Right renal pelvis (tissue), 4 donors: ENCODE results near the gene LDB1. TPM values are rescaled to one million over a fixed set of nuclear protein-coding genes. Genes with fewer than 3 reads are reported as not detected.

ENCODE experiments used
- DNase-seq, 4 donors: peaks; one replicate each; pipeline ENCODE4 v3.0.0-alpha.2; 2013; ENCODE audit warnings: low read depth in 4 of 4, low spot score in 3 of 4, missing footprints in 1 of 4
- polyA plus RNA-seq, 4 donors: library from polyadenylated mRNA; unstranded; fragments of 120-200 nt; gene quantifications; one replicate each; pipeline ENCODE4 v1.2.1, GENCODE V29; 2013; ENCODE audit not compliant: insufficient read length in 4 of 4

LDB1 gene
- 100 to 1,000 TPM; 114 to 117 (median 115) TPM for polyA plus RNA-seq

DNA sequence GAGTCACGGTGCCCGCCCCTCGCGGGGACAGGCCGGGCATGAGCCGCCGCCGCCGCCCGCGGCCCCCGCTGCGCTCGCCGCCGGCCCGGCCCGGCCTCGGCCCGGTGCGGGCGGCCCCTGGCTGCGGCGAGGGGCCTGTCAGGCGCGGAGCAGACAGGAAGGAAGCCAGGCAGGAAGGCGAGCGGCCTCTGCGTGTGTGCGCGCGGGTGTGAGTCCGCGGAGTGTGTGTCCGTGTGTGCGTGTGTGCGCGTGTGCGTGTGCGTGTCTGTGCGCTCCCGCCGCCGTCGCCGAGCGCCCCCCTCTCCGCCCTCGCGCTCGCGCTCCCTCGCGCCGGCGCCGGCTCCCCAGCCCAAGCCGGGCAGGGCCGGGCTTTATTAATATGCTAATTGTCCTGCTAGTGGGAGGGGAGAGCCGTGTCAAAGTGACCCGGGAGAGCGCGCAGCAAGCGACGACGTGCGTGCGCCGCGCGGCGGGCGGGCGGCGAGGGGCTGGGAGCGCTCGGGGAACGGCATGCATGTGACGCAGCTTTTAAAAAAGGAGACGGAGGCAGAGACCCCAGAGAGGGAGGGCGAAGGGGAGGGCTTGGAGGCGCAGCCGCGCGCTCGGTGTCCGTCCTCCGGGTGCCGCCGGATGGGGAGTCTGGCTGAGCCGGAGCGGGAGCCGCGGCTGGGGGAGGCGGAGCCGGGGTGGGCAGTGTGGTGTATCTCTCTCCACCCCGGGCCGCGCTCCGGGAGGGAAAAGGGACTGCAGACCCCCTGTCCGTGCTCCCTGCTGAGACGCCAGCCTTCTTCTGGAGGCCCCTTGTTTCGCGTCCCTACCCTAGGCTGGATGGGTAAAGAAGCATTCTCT, at the start of gene LDB1:
LDB1 (minus strand) TSS at position 227 of the 849 bp plus-strand sequence. CDS start 258 bp downstream, outside the sequence.
- DNase-seq = peak in 3 of 4 donors; percentile 76 to 79 (median 78)

- no peak for DNase-seq
Measured at GRCh38 chr10:102167861-102168260, 47.7 kb upstream of the LDB1 start.

DNA sequence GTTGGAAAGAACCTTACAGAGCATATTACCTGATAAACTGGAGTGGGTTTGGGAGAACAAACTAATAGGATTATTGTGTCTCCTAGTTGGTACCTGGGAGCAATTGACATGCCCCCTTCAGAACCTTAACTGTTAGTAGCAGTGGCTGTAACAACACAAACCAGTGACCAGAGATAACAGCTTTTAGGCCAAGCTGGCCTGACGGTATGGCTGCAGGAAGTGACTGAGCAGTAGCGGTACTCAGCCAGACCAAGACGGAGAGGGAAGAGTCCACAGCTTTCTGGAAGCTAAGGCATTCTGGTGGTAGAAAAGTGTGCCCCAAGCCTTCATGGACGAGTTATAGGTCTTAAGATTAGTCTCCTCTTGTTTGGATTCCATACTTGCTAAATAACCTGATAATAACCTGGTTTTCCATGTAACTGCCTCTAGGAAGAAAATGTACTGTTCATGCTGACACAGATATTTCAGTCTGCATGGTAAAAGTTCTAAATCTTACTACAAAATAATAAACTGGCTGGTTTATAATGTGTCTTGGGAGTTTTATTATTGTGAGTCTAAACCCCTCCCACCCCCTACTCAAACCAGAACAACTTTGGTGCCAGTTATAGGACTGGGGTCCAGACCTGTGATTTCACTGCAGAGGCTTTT, 43.3 kb upstream of the LDB1 start:
- DNase-seq = no peak

- DNase-seq = no peak
Measured at GRCh38 chr10:102159831-102160230, 39.7 kb upstream of the LDB1 start.

DNA sequence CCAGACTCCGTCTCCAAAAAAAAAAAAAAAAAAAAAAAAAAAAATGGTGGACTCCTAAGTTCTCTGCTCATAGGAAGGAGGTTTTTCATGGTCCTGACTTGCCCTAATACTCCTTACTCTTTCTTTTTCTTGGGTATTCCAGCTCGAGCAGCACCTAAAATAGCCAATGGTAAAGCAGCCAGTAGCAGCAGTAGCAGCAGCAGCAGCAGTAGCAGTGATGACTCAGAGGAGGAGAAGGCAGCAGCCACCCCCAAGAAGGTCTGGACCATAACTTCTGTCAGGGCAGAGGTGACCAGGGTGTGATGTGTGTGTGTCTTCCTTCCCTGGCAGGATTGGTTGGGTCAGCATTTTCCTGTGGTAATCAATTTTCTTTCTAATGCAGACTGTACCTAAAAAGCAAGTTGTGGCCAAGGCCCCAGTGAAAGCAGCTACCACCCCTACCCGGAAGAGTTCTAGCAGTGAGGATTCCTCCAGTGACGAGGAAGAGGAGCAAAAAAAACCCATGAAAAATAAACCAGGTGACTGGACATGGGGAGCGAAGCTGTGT, 39.0 kb upstream of the LDB1 start:
- no peak for DNase-seq

- no peak for DNase-seq
Measured at GRCh38 chr10:102157224-102157623, 37.1 kb upstream of the LDB1 start.

GRCh38 chr10:102154466-102155116, 34.4 kb upstream of the LDB1 start:
- DNase-seq = no peak

DNA sequence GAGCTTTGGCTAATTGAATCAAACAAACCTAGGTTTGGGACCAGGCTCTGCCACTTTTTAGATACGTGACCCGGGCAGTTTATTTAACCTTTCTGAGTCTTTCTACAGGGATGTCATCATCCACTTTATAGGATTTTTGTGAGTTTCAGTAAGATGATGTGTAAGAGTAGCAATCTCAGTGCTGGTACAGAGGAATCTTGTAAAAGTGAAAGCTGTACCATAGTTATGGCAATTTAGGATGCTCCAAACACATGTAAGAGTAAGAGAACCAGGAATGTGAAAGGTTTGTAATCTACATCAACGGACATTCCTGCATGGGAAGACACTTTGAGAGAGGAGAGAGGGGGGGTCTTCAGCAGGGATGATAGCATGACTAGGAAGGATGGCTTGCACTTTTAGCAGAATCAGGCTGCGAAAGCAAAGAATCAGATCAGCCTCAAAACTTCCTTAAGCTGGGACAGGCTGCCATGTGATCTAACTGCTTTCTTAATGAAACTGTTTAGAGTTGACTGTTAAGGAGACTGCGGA, 33.0 kb upstream of the LDB1 start:
- DNase-seq = no peak

GRCh38 chr10:102152545-102152890, 32.4 kb upstream of the LDB1 start:
- no peak for DNase-seq

GRCh38 chr10:102151774-102152544, 31.8 kb upstream of the LDB1 start, which contains the start of gene NOLC1:
Gene NOLC1, plus strand, starts transcription at chr10:102152389. Its CDS starts 22 bp downstream, at chr10:102152411.
- peak; percentile 95 to 98 (median 97) for DNase-seq

DNA sequence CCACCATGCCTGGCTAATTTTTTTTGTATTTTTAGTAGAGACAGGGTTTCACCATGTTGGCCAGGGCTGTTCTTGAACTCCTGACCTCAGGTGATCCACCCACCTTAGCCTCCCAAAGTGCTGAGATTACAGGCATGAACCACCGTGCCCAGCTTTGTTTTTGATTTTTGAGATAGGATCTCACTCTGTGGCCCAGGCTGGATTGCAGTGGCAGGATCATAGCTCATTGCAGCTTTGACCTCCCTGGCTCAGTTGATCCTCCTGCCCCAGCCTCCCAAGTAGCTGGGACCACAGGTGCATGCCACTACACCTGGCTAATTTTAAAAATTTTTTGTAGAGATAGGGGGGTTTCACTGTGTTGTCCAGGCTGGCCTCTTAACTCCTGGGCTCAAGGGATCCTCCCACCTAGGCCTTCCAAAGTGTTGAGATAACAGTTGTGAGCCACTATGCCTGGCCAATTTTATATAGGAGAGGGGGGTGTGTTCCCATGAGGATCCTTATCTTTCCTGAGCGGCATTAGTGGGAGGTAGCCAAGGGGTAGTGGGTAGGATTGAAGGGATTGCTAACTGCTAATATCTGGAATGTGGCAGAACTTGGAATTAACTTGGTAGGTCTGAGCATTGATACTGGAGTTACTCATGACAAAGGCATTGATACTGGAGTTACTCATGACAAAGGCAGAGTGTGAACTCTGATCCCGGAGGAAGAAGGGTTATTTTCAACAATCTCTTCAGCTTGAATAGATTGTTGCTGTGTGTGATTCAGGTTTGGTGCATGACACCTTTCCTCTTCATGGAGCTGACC, 31.0 kb upstream of the LDB1 start:
- DNase-seq = no peak

- no peak for DNase-seq
Measured at GRCh38 chr10:102148275-102148674, 28.1 kb upstream of the LDB1 start.

- no peak for DNase-seq
Measured at GRCh38 chr10:102147561-102147960, 27.4 kb upstream of the LDB1 start.

DNA sequence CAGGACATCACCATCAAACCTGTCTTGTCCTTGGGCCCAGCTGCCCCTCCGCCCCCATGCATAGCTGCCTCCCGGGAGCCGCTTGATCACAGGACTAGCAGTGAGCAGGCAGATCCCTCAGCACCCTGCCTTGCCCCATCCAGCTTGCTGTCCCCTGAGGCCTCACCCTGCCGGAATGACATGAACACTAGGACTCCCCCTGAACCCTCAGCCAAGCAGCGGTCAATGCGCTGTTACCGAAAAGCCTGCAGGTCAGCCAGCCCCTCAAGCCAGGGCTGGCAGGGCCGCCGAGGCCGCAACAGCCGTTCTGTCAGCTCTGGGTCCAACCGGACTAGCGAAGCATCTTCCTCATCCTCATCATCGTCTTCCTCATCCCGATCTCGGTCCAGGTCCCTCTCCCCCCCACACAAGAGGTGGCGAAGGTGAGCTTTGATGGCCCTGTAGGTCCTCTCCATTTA, 26.8 kb upstream of the LDB1 start:
- DNase-seq = no peak

DNA sequence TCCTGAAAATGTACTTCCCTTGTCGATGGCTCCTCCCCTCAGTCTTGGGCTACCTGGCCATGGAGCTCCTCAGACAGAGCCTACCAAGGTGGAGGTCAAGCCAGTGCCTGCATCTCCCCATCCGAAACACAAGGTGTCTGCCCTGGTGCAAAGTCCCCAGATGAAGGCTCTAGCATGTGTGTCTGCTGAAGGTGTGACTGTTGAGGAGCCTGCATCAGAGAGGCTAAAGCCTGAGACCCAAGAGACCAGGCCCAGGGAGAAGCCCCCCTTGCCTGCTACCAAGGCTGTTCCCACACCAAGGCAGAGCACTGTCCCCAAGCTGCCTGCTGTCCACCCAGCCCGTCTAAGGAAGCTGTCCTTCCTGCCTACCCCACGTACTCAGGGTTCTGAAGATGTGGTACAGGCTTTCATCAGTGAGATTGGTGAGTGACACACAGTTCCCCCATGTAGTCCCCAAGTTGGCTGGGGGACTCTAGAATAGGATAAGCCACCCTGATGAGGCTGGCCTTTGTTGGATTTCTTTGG, 21.5 kb upstream of the LDB1 start:
- no peak for DNase-seq

DNA sequence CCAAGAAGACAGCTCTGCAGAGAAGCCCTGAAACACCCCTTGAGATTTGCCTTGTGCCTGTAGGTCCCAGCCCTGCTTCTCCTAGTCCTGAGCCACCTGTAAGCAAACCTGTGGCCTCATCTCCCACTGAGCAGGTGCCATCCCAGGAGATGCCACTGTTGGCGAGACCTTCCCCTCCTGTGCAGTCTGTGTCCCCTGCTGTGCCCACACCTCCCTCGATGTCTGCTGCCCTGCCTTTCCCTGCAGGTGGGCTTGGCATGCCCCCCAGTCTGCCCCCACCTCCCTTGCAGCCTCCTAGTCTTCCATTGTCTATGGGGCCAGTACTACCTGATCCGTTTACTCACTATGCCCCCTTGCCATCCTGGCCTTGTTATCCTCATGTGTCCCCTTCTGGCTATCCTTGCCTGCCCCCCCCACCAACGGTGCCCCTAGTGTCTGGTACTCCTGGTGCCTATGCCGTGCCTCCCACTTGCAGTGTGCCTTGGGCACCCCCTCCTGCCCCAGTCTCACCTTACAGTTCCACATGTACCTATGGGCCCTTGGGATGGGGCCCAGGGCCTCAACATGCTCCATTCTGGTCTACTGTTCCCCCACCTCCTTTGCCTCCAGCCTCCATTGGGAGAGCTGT, 20.9 kb upstream of the LDB1 start:
- DNase-seq = no peak

DNA sequence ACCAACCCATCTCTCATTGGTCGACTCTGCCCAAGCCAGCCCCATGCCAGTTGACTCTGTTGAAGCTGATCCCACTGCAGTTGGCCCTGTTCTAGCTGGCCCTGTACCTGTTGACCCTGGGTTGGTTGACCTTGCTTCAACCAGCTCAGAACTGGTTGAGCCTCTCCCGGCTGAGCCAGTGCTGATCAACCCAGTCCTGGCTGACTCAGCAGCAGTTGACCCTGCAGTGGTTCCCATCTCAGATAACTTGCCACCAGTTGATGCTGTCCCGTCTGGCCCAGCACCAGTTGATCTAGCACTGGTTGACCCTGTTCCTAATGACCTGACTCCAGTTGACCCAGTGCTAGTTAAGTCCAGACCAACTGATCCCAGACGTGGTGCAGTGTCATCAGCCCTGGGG, 20.1 kb upstream of the LDB1 start:
- DNase-seq = no peak

DNA sequence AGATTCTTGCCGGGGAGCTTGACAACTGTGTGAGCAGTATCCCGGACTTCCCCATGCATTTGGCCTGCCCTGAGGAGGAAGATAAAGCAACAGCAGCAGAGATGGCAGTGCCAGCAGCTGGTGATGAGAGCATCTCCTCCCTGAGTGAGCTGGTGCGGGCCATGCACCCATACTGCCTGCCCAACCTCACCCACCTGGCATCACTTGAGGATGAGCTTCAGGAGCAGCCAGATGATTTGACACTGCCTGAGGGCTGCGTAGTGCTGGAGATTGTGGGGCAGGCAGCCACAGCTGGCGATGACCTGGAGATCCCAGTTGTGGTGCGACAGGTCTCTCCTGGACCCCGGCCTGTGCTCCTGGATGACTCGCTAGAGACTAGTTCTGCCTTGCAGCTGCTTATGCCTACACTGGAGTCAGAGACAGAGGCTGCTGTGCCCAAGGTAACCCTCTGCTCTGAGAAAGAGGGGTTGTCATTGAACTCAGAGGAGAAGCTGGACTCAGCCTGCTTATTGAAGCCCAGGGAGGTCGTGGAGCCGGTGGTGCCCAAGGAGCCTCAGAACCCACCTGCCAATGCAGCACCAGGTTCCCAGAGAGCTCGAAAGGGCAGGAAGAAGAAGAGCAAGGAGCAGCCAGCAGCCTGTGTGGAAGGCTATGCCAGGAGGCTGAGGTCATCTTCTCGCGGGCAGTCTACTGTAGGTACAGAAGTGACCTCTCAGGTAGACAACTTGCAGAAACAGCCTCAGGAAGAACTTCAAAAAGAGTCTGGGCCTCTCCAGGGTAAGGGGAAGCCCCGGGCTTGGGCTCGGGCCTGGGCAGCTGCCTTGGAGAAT, 19.3 kb upstream of the LDB1 start:
- DNase-seq = no peak
